Stimulated activated CD4-positive, alpha-beta T cell treated with anti-CD3 and anti-CD28 coated beads, TNF-alpha, amount 100 ng/mL, for 48 hours (primary cell): Measurements from ENCODE around the gene TMEM250.

Source experiments
- DNase-seq, 3 donors: peaks; one replicate each; pipeline ENCODE4 v3.0.0-alpha.2; 2020; ENCODE audit warnings: low read depth in 3 of 3

TMEM250 gene

GRCh38 chr9:136093995-136094881 lies 24.4 kb downstream of the TMEM250 start:
- DNase-seq: peak in 2 of 3 donors; percentile 47 to 67

- no peak for DNase-seq
These were observed 25.2 kb downstream of the TMEM250 start for GRCh38 chr9:136093346-136093986.

- DNase-seq: no peak
These were observed 25.9 kb downstream of the TMEM250 start for GRCh38 chr9:136092741-136093140.

GRCh38 chr9:136092353-136092650 lies 26.4 kb downstream of the TMEM250 start:
- no peak for DNase-seq

- DNase-seq: no peak
These were observed 26.9 kb downstream of the TMEM250 start for GRCh38 chr9:136091582-136092352.

- no peak for DNase-seq
These were observed 27.7 kb downstream of the TMEM250 start for GRCh38 chr9:136090768-136091581.

GRCh38 chr9:136090056-136090735 lies 28.5 kb downstream of the TMEM250 start:
- DNase-seq: no peak

- no peak for DNase-seq
These were observed 29.0 kb downstream of the TMEM250 start for GRCh38 chr9:136089697-136090045.

GRCh38 chr9:136088939-136089696 lies 29.6 kb downstream of the TMEM250 start:
- no peak for DNase-seq

GRCh38 chr9:136088481-136088938 lies 30.2 kb downstream of the TMEM250 start:
- no peak for DNase-seq

GRCh38 chr9:136087741-136088480 lies 30.8 kb downstream of the TMEM250 start:
- DNase-seq: no peak

GRCh38 chr9:136086951-136087740 lies 31.5 kb downstream of the TMEM250 start:
- DNase-seq: no peak

GRCh38 chr9:136086213-136086881 lies 32.3 kb downstream of the TMEM250 start:
- no peak for DNase-seq

- DNase-seq: no peak
These were observed 32.9 kb downstream of the TMEM250 start for GRCh38 chr9:136085815-136086212.

GRCh38 chr9:136084063-136084944 lies 34.4 kb downstream of the TMEM250 start:
- no peak for DNase-seq

- no peak for DNase-seq
These were observed 35.1 kb downstream of the TMEM250 start for GRCh38 chr9:136083558-136084062.
